ENCODE measurements around the gene SYCP2L. TPM values are rescaled to one million over a fixed set of nuclear protein-coding genes. Genes with fewer than 3 reads are reported as not detected.
"Not testable (repeated sequence)": the region's sequence is repeated elsewhere in the genome, so short reads cannot be mapped to it uniquely, and the experiment has no call there.

The SYCP2L gene
- total RNA-seq, 1 donor from 2014 or later = 12.5 TPM

- peak; percentile 48 for DNase-seq (ENCODE audit: low spot score)
- Mint-ChIP-seq H3K4me1 (peaks cover 4% of the 10 kb centered on the region), H3K27me3 (ENCODE audit: insufficient read depth, low read depth) (peaks cover 56% of the 10 kb centered on the region), H3K27ac (no peak overlapping the region), H3K4me3 (no peak overlapping the region), H3K36me3 (no peaks in the 10 kb centered on the region), H3K9me3 (peaks cover 3% of the 10 kb centered on the region)
- no peak overlapping the region for H2AFZ ChIP-seq (replicated peaks)
- no peaks in the 10 kb centered on the region for H3K9me3 ChIP-seq (ENCODE audit: low read depth)
- H3F3A ChIP-seq (ENCODE audit: low read depth) = peaks cover 34% of the 10 kb centered on the region
- peaks cover 3% of the 10 kb centered on the region for H3K4me1 ChIP-seq
- H3K4me2 ChIP-seq = peak overlapping the region; percentile 74
- TF ChIP-seq EZH2 (IDR thresholded peaks at IDR 0.05) (peak; percentile 71), EZH2phosphoT487 (IDR thresholded peaks at IDR 0.05) (no peak), CTCF (IDR thresholded peaks at IDR 0.05) (no peak)
- no peaks in the 10 kb centered on the region for H3K79me2 ChIP-seq (ENCODE audit: low read depth)
- no peak overlapping the region for H3K27ac ChIP-seq
- H3K9ac ChIP-seq = no peak overlapping the region
- no peaks in the 10 kb centered on the region for H3K36me3 ChIP-seq
- H3K27me3 ChIP-seq = peaks cover 79% of the 10 kb centered on the region
- H4K20me1 ChIP-seq (ENCODE audit: low read depth) = peaks cover 19% of the 10 kb centered on the region
- H3K4me3 ChIP-seq = peak overlapping the region; percentile 25
These were observed 2.4 kb upstream of the SYCP2L start for GRCh38 chr6:10884245-10884972.

GRCh38 chr6:10886365-10886690 lies 524 bp upstream of the SYCP2L start:
- not testable (repeated sequence) for H3K9me3 ChIP-seq (ENCODE audit: low read depth); H3K36me3 ChIP-seq; H3K4me1 ChIP-seq; H3K9me3 Mint-ChIP-seq; H3K9ac ChIP-seq; DNase-seq (ENCODE audit: low spot score); H3K79me2 ChIP-seq (ENCODE audit: low read depth); H3K36me3 Mint-ChIP-seq; H3K4me1 Mint-ChIP-seq; H3K27ac ChIP-seq; H3K27ac Mint-ChIP-seq
- peak overlapping the region; percentile 90 for H3K4me3 ChIP-seq
- Mint-ChIP-seq H3K27me3 (ENCODE audit: insufficient read depth, low read depth) (peaks cover 38% of the 10 kb centered on the region), H3K4me3 (peak overlapping the region; percentile 95)
- peaks cover 59% of the 10 kb centered on the region for H3K27me3 ChIP-seq
- peak overlapping the region; percentile 93 for H3K4me2 ChIP-seq
- peaks cover 34% of the 10 kb centered on the region for H3F3A ChIP-seq (ENCODE audit: low read depth)
- H2AFZ ChIP-seq (replicated peaks) = peak overlapping the region; percentile 92
- peaks cover 19% of the 10 kb centered on the region for H4K20me1 ChIP-seq (ENCODE audit: low read depth)

GRCh38 chr6:10890151-10890550 lies 3.3 kb downstream of the SYCP2L start:
- no peaks in the 10 kb centered on the region for H3K9me3 ChIP-seq (ENCODE audit: low read depth)
- H4K20me1 ChIP-seq (ENCODE audit: low read depth) = no peaks in the 10 kb centered on the region
- DNase-seq (ENCODE audit: low spot score) = no peak
- H3K27me3 ChIP-seq = peaks cover 21% of the 10 kb centered on the region
- H3K27ac Mint-ChIP-seq = no peak overlapping the region
- no peaks in the 10 kb centered on the region for H3K4me1 ChIP-seq
- no peak overlapping the region for H3K4me2 ChIP-seq
- TF ChIP-seq CTCF (IDR thresholded peaks at IDR 0.05) = no peak
- TF ChIP-seq EZH2phosphoT487 (IDR thresholded peaks at IDR 0.05) = no peak
- no peak for TF ChIP-seq EZH2 (IDR thresholded peaks at IDR 0.05)
- H3K36me3 ChIP-seq = no peaks in the 10 kb centered on the region
- no peak overlapping the region for H2AFZ ChIP-seq (replicated peaks)
- H3F3A ChIP-seq (ENCODE audit: low read depth) = peaks cover 23% of the 10 kb centered on the region
- peaks cover 4% of the 10 kb centered on the region for H3K4me1 Mint-ChIP-seq
- H3K4me3 Mint-ChIP-seq = no peak overlapping the region
- peaks cover 2% of the 10 kb centered on the region for H3K9me3 Mint-ChIP-seq
- H3K79me2 ChIP-seq (ENCODE audit: low read depth) = no peaks in the 10 kb centered on the region
- peaks cover 2% of the 10 kb centered on the region for H3K36me3 Mint-ChIP-seq
- no peak overlapping the region for H3K27ac ChIP-seq
- H3K9ac ChIP-seq = no peak overlapping the region
- H3K27me3 Mint-ChIP-seq (ENCODE audit: insufficient read depth, low read depth) = peaks cover 15% of the 10 kb centered on the region
- H3K4me3 ChIP-seq = no peak overlapping the region

GRCh38 chr6:10891960-10892359 lies 5.1 kb downstream of the SYCP2L start:
- H3K4me3 Mint-ChIP-seq = no peak overlapping the region
- peaks cover 8% of the 10 kb centered on the region for H3F3A ChIP-seq (ENCODE audit: low read depth)
- H3K4me1 ChIP-seq = no peaks in the 10 kb centered on the region
- no peaks in the 10 kb centered on the region for H3K9me3 ChIP-seq (ENCODE audit: low read depth)
- H3K36me3 Mint-ChIP-seq = peaks cover 2% of the 10 kb centered on the region
- H3K27me3 ChIP-seq = peaks cover 9% of the 10 kb centered on the region
- TF ChIP-seq EZH2phosphoT487 (IDR thresholded peaks at IDR 0.05) (no peak), EZH2 (IDR thresholded peaks at IDR 0.05) (no peak), CTCF (IDR thresholded peaks at IDR 0.05) (no peak)
- no peak overlapping the region for H3K4me2 ChIP-seq
- no peak overlapping the region for H3K27ac ChIP-seq
- H3K27me3 Mint-ChIP-seq (ENCODE audit: insufficient read depth, low read depth) = peaks cover 5% of the 10 kb centered on the region
- H2AFZ ChIP-seq (replicated peaks) = no peak overlapping the region
- H3K9ac ChIP-seq = no peak overlapping the region
- H3K9me3 Mint-ChIP-seq = peaks cover 2% of the 10 kb centered on the region
- H3K36me3 ChIP-seq = no peaks in the 10 kb centered on the region
- DNase-seq (ENCODE audit: low spot score) = no peak
- H3K4me3 ChIP-seq = no peak overlapping the region
- no peak overlapping the region for H3K27ac Mint-ChIP-seq
- H3K4me1 Mint-ChIP-seq = peaks cover 4% of the 10 kb centered on the region
- H4K20me1 ChIP-seq (ENCODE audit: low read depth) = no peaks in the 10 kb centered on the region
- H3K79me2 ChIP-seq (ENCODE audit: low read depth) = no peaks in the 10 kb centered on the region

All from neural progenitor cell (in vitro differentiated cells).